SU-DHL-6 (cell line): ENCODE measurements around the gene APC2.

Experiments used
- CTCF ChIP-seq: fragments of 200-600 bp; sonication (generic); IDR thresholded peaks from one replicate; pipeline ENCODE4 v1.5.1; 2017; ENCODE audit warnings: antibody characterized with exemption, mild to moderate bottlenecking, low read length, moderate library complexity; ENCODE audit not compliant: insufficient read depth, poor library complexity, severe bottlenecking
- EZH2phosphoT487 ChIP-seq: fragments of 200-600 bp; sonication (generic), shearing (Covaris generic); conservative IDR thresholded peaks from 2 replicates; pipeline ENCODE4 v1.6.1; 2018; ENCODE audit warnings: mild to moderate bottlenecking, antibody characterized with exemption, low read length, moderate library complexity, mixed read lengths

- TF ChIP-seq CTCF, result no peak
- no peak for TF ChIP-seq EZH2phosphoT487
Observed at GRCh38 chr19:1425902-1426301, 24.0 kb upstream of the APC2 start.
